Transverse colon (tissue), 4 donors: Measurements from ENCODE around the gene TRIM29. TPM values are rescaled to one million over a fixed set of nuclear protein-coding genes. Genes with fewer than 3 reads are reported as not detected.

Experiments
- DNase-seq: peaks from one replicate; pipeline ENCODE4 v3.0.0-alpha.2; 2019
- H3K27ac ChIP-seq, 4 donors: fragments of 200-600 bp; sonication (generic); 2 replicates each; pipeline ENCODE4 v1.5.1; 2016 to 2018; ENCODE audit warnings: inconsistent platforms in 4 of 4
- H3K27me3 ChIP-seq: fragments of 200-600 bp; sonication (generic); 2 replicates; pipeline ENCODE4 v1.5.1; 2017; ENCODE audit warnings: inconsistent platforms
- H3K36me3 ChIP-seq, 4 donors: fragments of 200-600 bp; sonication (generic); 2 replicates each; pipeline ENCODE4 v1.5.1; 2017 to 2019; ENCODE audit warnings: inconsistent platforms in 4 of 4
- H3K4me1 ChIP-seq, 4 donors: fragments of 200-600 bp; sonication (generic); 2 replicates each; pipeline ENCODE4 v1.5.1; 2017 to 2020; ENCODE audit warnings: inconsistent platforms in 4 of 4
- H3K4me3 ChIP-seq, 4 donors: fragments of 200-600 bp; sonication (generic); 1 replicate in 1 of 4; 2 replicates in 3 of 4; pipeline versions ENCODE4 v1.5.1 to v1.6.1; 2017 to 2019; ENCODE audit warnings: inconsistent platforms in 4 of 4
- H3K9me3 ChIP-seq, 2 donors: fragments of 200-600 bp; sonication (generic); 2 replicates each; pipeline ENCODE4 v1.5.1; 2017 to 2019; ENCODE audit warnings: inconsistent platforms in 2 of 2
- CTCF ChIP-seq, 5 experiments: fragments of 200-600 bp in 3 of 5; fragments of 450-650 bp in 2 of 5; sonication (generic) in 3 of 5; IDR thresholded peaks; 1 replicate in 2 of 5; 2 replicates in 3 of 5; pipeline ENCODE4 v1.5.1; 2016 to 2017; ENCODE audit warnings: antibody characterized with exemption in 5 of 5, inconsistent platforms in 3 of 5, mild to moderate bottlenecking in 2 of 5, moderate library complexity in 1 of 5
- EP300 ChIP-seq: sonication (generic); formaldehyde crosslinking; IDR thresholded peaks from one replicate; pipeline ENCODE4 v1.6.1; 2017; ENCODE audit warnings: antibody characterized with exemption, low read depth
- POLR2A ChIP-seq: fragments of 450-650 bp; IDR thresholded peaks from one replicate; pipeline ENCODE4 v1.6.1; 2016; ENCODE audit warnings: antibody characterized with exemption, mild to moderate bottlenecking, moderate library complexity
- POLR2AphosphoS5 ChIP-seq, 3 donors: sonication (generic); formaldehyde crosslinking; IDR thresholded peaks; one replicate each; pipeline ENCODE4 v1.6.1; 2016; ENCODE audit warnings: antibody characterized with exemption in 3 of 3
- WGBS, 2 donors: methylation state at CpG; one replicate each; pipeline ENCODE4 v1.1.5; 2018; ENCODE audit warnings: low coverage in 1 of 2; 5-methylcytosine and 5-hydroxymethylcytosine counted together
- in situ Hi-C, 4 donors: fragments of 200-750 bp; cut with MboI; loops; one replicate each; pipeline versions ENCODE4 v1.15.0 to v1.15.1; 2017; ENCODE audit warnings: low sequenced_read_pairs in 3 of 4, low pct_ligation_motif_present in 1 of 4, low pct_unique_long_range_greater_than_20kb in 1 of 4
- intact Hi-C: fragments of 100-400 bp; cut with DNase I; formaldehyde crosslinking; loops from one replicate; pipeline ENCODE4 v1.15.1; 2023; ENCODE audit warnings: low total_unique reads
- total RNA-seq, 4 donors: library from RNA; depleted of rRNA; stranded (reverse); fragments of >200 nt; gene quantifications; one replicate each; pipeline ENCODE4 v1.1.0, GENCODE V29; 2016

The TRIM29 gene
- total RNA-seq, 4 donors from 2014 or later = 0.75 to 7.8 (median 4.4) TPM; not detected in 1

- 86 to 89% methylated on average over 5 to 16 of the region's 16 CpGs for WGBS, 2 donors
- Histone ChIP-seq H3K4me1 (no peaks in the 10 kb centered on the region), H3K4me3 (no peak overlapping the region), H3K27ac (no peak overlapping the region), H3K36me3 (no peaks in the 10 kb centered on the region), H3K9me3 (no peaks in the 10 kb centered on the region), H3K27me3 (peaks cover 8% of the 10 kb centered on the region)
- in situ Hi-C loops (no loop called here), intact Hi-C loops (no loop called here)
- no peak for TF ChIP-seq POLR2AphosphoS5 (IDR thresholded peaks at IDR 0.05)
- no peak for TF ChIP-seq EP300
- no peak for TF ChIP-seq CTCF (IDR thresholded peaks at IDR 0.05)
- TF ChIP-seq POLR2A = no peak
- DNase-seq = no peak
Measured at GRCh38 chr11:120073196-120073595, 64.7 kb downstream of the TRIM29 start.

DNA sequence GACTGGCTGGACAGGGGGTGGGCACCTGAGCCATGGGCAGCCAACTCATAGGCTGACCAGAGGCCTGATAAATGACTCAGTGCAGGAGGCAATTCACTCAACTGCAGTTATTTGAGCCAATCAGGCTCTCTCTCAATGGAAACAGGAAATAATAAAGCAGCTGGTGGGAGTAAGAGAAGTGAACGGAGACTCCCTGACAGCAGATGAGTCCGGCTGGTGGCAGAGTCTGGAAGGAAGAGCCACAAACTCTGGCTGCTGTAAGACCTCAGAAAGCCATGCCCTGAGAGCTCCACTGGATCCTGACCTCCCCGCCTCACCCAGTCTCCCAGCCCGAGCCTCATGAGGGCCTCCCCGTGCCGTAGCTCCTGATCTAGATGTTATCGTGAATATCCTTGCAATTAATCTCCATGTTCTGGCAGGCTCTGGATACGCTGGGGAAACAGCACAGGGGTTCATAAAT is 69.8 kb downstream of the TRIM29 start:
- no peak for DNase-seq
- no peak overlapping the region for H3K27ac ChIP-seq
- TF ChIP-seq EP300 = no peak
- no peak for TF ChIP-seq POLR2A
- TF ChIP-seq POLR2AphosphoS5 (IDR thresholded peaks at IDR 0.05) = no peak
- no peak for TF ChIP-seq CTCF (IDR thresholded peaks at IDR 0.05)
- H3K4me3 ChIP-seq = no peak overlapping the region
- no peaks in the 10 kb centered on the region for H3K27me3 ChIP-seq
- H3K36me3 ChIP-seq = no peaks in the 10 kb centered on the region
- in situ Hi-C loops (no loop called here), intact Hi-C loops (no loop called here)
- no peaks in the 10 kb centered on the region for H3K9me3 ChIP-seq
- H3K4me1 ChIP-seq = no peaks in the 10 kb centered on the region
- 57% methylated on average over 8 of the region's 8 CpGs; no CpG with 5 or more reads in 1 of the 2 donors for WGBS, 2 donors

- no peaks in the 10 kb centered on the region for H3K9me3 ChIP-seq
- no peak overlapping the region for H3K4me3 ChIP-seq
- no peaks in the 10 kb centered on the region for H3K36me3 ChIP-seq
- in situ Hi-C loops = no loop called here
- intact Hi-C loops = no loop called here
- H3K27ac ChIP-seq = no peak overlapping the region
- DNase-seq = no peak
- H3K4me1 ChIP-seq = no peaks in the 10 kb centered on the region
- WGBS, 2 donors = 81% methylated on average over 5 of the region's 8 CpGs; no CpG with 5 or more reads in 1 of the 2 donors
- TF ChIP-seq POLR2AphosphoS5 (IDR thresholded peaks at IDR 0.05) (no peak), CTCF (IDR thresholded peaks at IDR 0.05) (no peak), EP300 (no peak)
- no peaks in the 10 kb centered on the region for H3K27me3 ChIP-seq
Measured at GRCh38 chr11:120067438-120068113, 70.3 kb downstream of the TRIM29 start.

DNA sequence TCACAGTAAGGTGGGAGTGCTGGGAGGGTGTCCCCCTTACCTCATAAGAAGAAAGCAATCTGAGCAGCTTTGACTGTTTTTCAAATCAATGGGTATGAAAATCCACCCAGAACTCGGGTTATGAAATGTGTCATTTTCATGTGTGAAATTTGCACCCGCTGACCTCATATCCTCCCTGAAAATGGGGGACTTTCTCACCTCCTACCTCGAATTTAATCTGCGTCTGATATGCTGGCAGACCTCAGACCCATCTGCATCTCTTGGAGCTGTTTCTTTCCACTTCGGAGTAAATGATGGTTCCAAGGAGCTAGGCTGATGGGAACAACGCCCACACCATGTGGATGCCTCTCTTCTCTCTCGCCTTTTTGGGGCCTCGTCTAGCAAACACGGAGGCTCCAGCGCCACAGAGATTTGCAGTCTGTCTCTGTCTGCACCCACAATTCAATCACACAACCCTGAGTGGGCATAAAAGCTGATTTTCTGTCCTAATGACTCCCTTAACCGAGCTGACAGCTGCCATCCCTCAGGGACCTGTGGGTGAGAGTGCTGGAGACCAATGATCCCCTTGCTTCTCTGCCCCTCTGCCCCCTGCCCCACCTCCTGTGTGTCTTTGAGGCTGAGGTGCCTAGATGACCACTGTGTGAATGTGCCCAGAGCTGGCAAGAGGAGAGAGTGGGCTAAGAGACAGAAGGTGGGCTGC is 71.0 kb downstream of the TRIM29 start:
- in situ Hi-C loops = no loop called here
- DNase-seq = no peak
- no peaks in the 10 kb centered on the region for H3K36me3 ChIP-seq
- intact Hi-C loops = no loop called here
- H3K4me1 ChIP-seq = no peaks in the 10 kb centered on the region
- no peaks in the 10 kb centered on the region for H3K27me3 ChIP-seq
- TF ChIP-seq CTCF (IDR thresholded peaks at IDR 0.05) = no peak
- TF ChIP-seq EP300 = no peak
- no peak for TF ChIP-seq POLR2AphosphoS5 (IDR thresholded peaks at IDR 0.05)
- no peak for TF ChIP-seq POLR2A
- no peak overlapping the region for H3K27ac ChIP-seq
- 78% methylated on average over 11 of the region's 11 CpGs; no CpG with 5 or more reads in 1 of the 2 donors for WGBS, 2 donors
- H3K4me3 ChIP-seq = no peak overlapping the region
- no peaks in the 10 kb centered on the region for H3K9me3 ChIP-seq
